ENCODE results near the gene WDR20. TPM values are rescaled to one million over a fixed set of nuclear protein-coding genes. Genes with fewer than 3 reads are reported as not detected.
"Not testable (repeated sequence)": the region's sequence is repeated elsewhere in the genome, so short reads cannot be mapped to it uniquely, and the experiment has no call there.

WDR20 gene, protein sequence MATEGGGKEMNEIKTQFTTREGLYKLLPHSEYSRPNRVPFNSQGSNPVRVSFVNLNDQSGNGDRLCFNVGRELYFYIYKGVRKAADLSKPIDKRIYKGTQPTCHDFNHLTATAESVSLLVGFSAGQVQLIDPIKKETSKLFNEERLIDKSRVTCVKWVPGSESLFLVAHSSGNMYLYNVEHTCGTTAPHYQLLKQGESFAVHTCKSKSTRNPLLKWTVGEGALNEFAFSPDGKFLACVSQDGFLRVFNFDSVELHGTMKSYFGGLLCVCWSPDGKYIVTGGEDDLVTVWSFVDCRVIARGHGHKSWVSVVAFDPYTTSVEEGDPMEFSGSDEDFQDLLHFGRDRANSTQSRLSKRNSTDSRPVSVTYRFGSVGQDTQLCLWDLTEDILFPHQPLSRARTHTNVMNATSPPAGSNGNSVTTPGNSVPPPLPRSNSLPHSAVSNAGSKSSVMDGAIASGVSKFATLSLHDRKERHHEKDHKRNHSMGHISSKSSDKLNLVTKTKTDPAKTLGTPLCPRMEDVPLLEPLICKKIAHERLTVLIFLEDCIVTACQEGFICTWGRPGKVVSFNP
- polyA plus RNA-seq (2012; ENCODE audit: insufficient read depth, insufficient read length), result 15.5 TPM

DNA sequence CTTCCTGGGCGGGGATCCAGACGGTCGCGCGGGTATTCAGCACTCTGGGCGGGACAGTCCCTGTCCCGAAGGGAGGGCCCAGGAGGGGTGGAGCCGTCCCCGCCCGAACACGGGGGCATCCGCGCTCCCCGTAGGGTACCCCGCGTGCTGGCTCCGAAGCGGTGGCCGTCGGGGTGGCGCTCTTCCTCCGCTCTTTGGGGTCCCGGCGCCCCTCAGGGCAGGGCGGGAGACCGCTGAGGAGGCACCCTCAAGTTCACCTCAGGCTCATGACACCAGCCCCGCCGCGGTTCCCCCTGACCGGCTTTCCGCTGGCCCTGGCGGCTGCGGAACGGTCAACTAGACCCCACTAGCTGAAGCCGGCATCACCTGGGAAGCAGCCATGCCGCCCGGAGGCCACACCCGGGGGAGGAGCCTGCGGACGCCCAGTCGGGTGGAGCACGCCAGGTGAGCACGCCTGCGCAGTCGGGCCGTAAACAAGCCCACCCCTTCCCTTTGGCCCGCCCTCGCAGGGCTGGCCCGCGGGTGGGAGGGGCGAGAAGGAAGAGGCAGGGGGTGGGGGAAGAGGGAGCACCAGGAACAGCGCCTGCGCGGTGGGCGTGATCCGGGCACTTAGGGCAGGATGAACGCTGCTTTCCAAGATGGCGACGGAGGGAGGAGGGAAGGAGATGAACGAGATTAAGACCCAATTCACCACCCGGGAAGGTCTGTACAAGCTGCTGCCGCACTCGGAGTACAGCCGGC lies at the start of gene WDR20:
TSS of gene WDR20 (plus strand) at position 612 of the 741 bp plus-strand sequence. CDS start at position 639, 27 bp downstream.
- peak within 1 kb of the TSS; percentile 97 for H3K4me3 ChIP-seq (ENCODE audit: low read length)
- DNase-seq (ENCODE audit: low read depth, low spot score), result peak; percentile 96

- no peak overlapping the region for H3K4me3 ChIP-seq (ENCODE audit: low read length)
- no peak for DNase-seq (ENCODE audit: low read depth, low spot score)
Measured at GRCh38 chr14:102090713-102091112, 49.0 kb upstream of the WDR20 start.

DNA sequence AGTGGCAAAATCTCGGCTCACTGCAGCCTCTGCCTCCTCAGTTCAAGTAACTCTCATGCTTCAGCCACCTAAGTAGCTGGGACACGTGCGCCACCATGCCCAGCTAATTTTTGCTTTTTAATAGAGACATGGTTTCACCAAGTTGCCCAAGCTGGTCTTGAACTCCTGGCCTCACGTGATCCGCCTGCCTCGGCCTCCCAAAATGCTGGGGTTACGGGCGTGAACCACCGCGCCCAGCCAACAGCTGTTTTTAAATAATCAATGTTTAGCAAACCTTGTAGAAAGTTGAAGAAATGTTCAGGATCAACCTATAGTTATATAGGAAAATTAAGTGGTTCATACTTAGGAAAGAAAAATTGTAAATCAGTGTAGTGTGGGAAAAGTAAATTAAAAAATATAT lies 46.9 kb upstream of the WDR20 start:
- no peak overlapping the region for H3K4me3 ChIP-seq (ENCODE audit: low read length)
- no peak for DNase-seq (ENCODE audit: low read depth, low spot score)

GRCh38 chr14:102094101-102094500 lies 45.6 kb upstream of the WDR20 start:
- no peak for DNase-seq (ENCODE audit: low read depth, low spot score)
- no peak overlapping the region for H3K4me3 ChIP-seq (ENCODE audit: low read length)

DNA sequence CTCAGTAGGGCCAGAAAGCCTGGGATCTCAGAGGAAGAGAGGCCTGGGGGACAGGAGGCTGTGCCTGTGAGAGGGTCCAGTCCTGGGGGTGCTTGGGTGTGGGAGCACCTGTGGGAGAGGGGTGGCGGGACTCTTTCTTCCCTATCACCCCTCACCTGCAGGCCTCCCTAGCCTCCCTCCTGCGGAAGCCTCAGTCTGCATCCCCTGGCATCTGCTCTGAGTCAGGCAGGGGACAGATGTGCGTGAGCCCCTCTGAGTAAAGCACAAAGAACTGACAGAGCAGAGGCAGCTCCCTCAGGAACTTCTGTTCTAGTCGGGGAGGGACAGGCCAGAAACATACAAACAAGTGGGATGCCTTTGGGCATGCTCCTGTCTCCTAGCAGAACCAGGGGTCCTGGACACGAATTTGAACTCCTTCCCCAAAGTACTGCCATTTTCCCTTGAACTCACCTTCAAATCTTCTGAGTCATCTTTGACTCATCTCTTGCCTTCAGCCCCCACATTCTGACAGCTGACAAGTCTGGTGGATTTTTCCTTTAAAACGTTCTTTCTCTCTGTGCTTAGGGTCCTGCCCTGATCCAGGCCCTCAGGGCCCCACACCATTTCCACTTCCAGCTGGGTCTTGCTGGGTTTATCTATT lies 44.3 kb upstream of the WDR20 start:
- DNase-seq (ENCODE audit: low read depth, low spot score), result no peak
- no peak overlapping the region for H3K4me3 ChIP-seq (ENCODE audit: low read length)

- no peak overlapping the region for H3K4me3 ChIP-seq (ENCODE audit: low read length)
- no peak for DNase-seq (ENCODE audit: low read depth, low spot score)
Measured at GRCh38 chr14:102095871-102096568, 43.7 kb upstream of the WDR20 start.

DNA sequence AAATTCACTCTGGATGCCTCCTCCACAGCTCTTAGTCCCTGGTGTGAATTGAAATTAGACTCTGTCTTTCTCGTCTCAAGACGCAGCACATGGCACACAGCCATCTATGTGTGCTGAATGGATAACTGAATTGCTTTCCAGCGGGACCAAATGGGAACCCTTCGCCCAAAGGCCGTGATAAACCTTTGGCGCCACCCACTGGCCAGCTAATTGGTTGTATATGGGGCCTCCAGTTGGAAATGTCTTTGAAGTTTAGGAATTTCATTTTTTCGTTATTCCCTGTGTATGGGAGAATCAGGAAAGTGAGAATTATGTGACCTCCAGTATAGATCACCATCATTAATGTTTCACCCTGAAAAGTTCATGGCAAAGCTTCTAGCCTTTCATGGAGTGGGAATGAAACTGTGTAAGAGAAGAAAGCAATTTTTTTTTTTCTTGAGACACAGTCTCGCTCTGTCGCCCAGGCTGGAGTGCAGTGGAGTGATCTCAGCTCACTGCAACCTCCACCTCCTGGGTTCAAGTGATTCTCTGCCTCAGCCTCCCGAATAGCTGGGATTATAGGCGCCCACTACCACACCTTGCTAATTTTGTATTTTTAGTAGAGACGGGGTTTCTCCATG lies 43.0 kb upstream of the WDR20 start:
- no peak overlapping the region for H3K4me3 ChIP-seq (ENCODE audit: low read length)
- DNase-seq (ENCODE audit: low read depth, low spot score), result no peak

- H3K4me3 ChIP-seq (ENCODE audit: low read length), result no peak overlapping the region
- DNase-seq (ENCODE audit: low read depth, low spot score), result no peak
Measured at GRCh38 chr14:102097441-102098135, 42.1 kb upstream of the WDR20 start.

GRCh38 chr14:102103062-102103695 lies 36.5 kb upstream of the WDR20 start:
- H3K4me3 ChIP-seq (ENCODE audit: low read length), result no peak overlapping the region
- no peak for DNase-seq (ENCODE audit: low read depth, low spot score)

GRCh38 chr14:102105369-102105768 lies 34.3 kb upstream of the WDR20 start:
- DNase-seq (ENCODE audit: low read depth, low spot score), result no peak
- no peak overlapping the region for H3K4me3 ChIP-seq (ENCODE audit: low read length)

DNA sequence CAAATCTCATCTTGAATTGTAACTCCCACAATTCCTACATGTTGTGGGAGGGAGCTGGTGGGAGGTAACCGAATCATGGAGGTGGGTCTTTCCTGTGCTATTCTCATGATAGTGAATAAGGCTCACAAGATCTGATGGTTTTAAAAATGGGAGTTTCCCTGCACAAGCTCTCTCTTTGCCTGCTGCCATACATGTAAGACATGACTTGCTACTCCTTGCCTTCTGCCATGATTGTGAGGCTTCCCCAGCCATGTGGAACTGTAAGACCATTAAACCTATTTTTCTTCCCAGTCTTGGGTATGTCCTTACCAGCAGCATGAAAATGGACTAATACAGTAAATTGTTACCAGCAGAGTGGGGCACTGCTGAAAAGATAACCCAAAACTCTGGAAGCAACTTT lies 30.4 kb upstream of the WDR20 start:
- H3K4me3 ChIP-seq (ENCODE audit: low read length); DNase-seq (ENCODE audit: low read depth, low spot score): not testable (repeated sequence)

- DNase-seq (ENCODE audit: low read depth, low spot score), result no peak
- H3K4me3 ChIP-seq (ENCODE audit: low read length), result no peak overlapping the region
Measured at GRCh38 chr14:102111101-102111500, 28.6 kb upstream of the WDR20 start.

DNA sequence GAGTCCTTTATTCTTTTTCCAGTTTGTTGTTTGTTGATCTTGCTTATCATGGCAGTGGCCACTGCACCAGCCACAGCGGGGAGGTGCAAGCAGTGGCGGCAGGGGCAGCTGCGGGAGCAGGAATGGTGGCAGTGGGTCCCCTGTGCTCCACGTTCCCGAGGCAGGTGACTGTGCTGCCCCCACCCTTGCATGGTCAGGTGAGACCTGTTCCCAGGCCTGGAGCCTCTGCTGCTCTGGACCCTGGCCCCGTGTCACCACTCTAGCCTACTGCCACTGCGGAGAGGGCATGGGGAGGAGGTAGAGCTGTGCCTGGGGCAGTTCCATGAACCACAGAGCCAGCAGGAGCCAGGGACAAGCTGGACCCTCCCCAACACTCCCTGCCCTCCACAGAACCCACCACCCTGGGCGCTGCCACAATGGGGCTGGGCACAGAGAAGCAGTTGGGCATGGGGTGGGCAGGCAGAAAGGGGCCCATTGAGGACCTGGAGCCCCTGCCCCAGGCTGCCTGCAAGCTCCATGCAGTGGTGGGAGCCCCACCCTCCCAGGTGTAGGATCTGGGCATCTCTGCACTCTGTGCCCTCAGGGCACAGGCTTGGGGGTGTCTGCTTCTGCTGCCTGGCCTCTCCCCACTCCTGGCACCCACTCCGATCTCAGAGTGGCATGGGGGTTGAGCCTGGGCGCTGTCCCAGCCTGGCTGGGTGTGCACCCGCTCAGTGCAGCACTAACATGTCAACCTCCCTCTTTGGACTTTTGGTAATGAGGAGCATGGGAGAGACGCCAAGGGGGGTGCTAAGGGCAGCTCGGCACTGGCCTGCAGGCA lies 23.1 kb upstream of the WDR20 start:
- no peak overlapping the region for H3K4me3 ChIP-seq (ENCODE audit: low read length)
- DNase-seq (ENCODE audit: low read depth, low spot score), result no peak

GRCh38 chr14:102117852-102118251 lies 21.8 kb upstream of the WDR20 start:
- no peak for DNase-seq (ENCODE audit: low read depth, low spot score)
- H3K4me3 ChIP-seq (ENCODE audit: low read length), result no peak overlapping the region

DNA sequence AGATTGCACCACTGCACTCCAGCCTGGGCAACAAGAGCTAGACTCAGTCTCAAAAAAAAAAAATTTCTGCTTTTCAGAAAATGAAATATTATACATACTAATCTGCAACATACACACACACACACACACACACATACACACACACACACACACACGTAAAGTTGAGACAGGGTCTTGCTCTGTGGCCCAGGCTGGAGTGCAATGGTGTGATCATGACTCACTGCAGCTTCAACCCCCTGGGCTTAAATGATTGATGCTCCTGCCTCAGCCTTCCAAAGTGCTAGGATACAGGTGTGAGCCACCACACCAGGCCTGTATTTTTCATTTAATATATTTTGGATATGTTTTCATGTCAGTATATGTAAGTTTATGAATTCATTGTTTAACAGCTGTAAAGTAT lies 18.8 kb upstream of the WDR20 start:
- DNase-seq (ENCODE audit: low read depth, low spot score), result no peak

GRCh38 chr14:102121567-102121966 lies 18.1 kb upstream of the WDR20 start:
- no peak for DNase-seq (ENCODE audit: low read depth, low spot score)
- H3K4me3 ChIP-seq (ENCODE audit: low read length), result no peak overlapping the region

More for the DNA sequence above, 18.8 kb upstream of the WDR20 start:
- H3K4me3 ChIP-seq (ENCODE audit: low read length), result no peak overlapping the region

DNA sequence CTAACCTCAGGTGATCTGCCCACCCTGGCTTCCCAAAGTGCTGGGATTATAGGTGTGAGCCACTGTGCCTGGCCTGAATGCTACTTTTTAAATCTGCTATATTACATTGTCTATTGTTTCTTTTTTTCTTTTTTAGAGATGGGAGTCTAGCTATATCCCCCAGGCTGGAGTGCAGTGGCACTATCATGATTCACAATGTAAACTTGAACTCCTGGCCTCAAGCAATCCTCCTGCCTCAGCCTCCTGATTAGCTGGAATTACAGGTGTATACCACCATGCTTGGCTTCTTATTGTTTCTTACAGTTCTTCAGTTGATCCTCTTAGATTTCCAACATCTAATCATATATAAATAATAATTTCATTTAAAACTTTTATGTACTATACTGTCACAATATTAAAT lies 15.3 kb upstream of the WDR20 start:
- no peak for DNase-seq (ENCODE audit: low read depth, low spot score)
- H3K4me3 ChIP-seq (ENCODE audit: low read length), result no peak overlapping the region
